GM18870 (cell line): ENCODE results near the gene OXER1.

ENCODE experiments used
- ATAC-seq: cut with Tn5 transposase; IDR thresholded peaks from one replicate; pipeline ENCODE4 v1.9.1; 2021; ENCODE audit warnings: moderate library complexity; ENCODE audit not compliant: unreplicated experiment

The OXER1 gene

DNA sequence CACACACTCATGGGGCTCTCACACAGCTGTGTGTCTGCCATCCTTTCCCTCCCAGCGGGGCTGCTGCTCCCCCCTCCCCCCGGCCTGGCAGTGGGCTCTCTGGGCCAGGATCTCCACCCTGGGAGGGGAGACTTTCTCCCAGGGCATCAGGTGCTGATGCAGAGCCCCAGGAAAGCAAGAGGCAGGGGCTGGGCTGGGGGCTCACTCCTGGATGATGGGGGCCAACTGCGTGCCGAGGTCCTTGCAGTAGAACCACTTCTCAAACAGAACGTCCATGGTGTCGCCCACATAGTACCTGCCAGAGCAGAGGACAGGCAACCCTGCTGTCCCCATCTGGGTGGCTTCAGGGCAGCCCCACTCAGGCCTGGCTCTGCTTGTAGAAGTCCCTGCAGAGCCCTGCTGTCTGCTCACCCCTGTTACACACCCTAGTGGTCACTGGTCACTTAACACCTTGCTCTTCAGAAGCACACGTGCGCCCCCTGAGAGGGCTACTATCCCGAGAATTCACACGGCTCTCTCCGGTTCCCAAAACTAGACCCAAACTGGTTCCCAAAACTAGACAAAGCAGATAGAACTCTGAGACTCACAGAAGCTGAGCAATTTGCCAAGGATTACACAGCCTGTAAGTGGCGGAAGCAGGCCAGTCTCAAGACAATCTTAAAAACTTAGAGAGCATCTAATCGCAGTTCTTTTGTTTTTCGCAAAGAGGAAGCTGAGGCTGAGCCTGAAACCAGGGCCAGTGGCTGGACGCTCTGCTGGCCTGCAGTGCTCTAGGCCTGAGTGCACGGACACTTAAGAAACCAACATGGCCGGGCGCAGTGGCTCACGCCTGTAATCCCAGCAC is 6.6 kb upstream of the OXER1 start:
- no peak for ATAC-seq

DNA sequence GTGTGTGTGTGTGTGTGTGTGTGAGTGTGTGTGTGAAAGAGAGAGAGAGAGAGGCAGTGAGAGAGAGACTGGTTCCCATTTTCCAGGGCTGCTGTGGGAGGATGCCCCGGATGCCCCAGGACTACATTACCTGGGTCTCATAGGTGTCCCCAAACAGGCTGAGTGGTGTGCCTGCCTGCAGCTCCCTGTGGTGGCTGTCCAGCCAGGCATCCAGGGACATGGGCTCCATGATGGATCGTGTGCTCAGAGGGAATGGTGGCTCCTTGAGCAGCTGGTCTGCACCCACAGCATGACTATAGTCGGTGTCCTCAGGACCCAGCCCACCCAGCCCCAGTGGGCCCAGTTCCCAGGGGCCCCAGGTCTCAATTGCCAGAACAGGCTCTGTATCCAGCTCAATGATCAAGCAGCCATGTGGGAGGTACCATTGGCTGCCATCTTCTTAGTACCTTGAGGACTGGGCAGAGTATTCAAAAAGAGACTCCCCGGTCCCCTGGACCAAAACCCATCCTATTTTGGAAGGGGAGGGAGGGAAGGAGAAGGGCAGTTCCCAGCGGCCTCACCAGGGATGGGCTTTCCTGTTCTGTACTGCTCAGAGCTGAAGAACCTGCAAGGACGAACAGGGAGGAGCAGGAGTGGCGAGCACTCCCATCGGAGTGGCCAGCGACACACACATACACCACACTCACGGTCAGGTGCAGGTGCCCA is 5.8 kb upstream of the OXER1 start:
- no peak for ATAC-seq

DNA sequence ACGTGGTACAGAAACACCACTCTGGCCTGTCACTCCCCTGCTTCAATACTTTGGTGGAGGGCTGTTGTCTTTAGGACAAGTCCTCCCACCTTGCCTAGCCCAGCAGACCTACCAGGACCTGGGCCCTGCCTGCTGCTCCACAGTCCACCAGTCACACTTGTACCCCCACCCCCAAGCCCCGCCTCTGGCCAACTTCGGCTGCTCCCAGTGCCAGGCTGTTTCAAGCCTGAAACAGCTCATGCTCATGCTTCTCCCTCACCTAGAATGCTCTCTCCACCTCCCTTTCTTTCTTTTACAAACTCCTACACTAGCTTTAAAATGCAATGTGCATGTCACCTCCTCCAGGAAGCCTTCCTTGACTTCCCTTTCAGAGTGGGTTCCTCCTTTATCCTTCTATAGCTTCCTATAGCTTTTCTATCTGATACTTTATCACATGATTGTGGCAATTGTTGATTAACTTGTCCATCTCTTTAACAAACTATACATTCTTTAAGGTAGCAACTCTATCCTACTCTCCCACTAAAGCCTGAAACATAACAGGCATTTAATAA is 4.8 kb upstream of the OXER1 start:
- no peak for ATAC-seq

DNA sequence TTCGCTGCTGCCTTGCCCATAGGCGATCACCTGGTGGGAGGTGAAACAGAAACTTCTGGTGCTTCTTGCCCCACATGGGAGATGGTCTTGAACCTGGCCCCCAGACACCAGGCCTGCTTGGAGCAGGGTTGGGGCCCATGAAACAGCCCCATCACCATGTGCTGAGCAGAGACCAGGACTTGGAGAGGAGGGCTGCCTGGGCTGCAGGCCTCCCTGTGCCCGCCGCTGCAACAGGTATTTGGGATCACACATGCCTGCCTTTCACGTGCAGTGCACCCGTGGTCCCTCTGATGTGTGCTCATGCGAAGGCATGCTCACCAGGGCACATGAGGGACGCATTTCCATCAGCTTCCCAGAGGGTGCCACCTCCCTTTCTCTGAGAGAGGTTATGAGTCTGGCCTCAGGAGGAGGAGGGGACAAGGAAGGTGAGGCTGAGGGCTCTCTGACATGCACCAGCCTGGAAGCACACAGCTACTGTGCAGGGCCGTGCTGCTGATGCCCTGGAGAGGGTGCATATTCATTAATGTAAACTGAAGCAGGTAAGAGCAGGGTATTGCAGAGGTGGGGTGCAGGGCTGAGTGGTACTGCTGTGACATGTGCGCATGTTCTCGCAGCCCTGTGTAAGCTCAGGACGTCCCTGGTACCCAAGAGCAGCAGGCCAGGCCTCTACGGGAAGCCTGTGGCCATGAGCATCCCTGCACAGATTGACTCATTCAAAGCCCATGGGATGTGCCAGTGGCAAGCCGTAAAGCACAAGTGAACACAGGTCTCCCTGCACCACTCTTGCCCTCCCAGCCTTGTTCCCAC is 4.2 kb upstream of the OXER1 start:
- no peak for ATAC-seq

DNA sequence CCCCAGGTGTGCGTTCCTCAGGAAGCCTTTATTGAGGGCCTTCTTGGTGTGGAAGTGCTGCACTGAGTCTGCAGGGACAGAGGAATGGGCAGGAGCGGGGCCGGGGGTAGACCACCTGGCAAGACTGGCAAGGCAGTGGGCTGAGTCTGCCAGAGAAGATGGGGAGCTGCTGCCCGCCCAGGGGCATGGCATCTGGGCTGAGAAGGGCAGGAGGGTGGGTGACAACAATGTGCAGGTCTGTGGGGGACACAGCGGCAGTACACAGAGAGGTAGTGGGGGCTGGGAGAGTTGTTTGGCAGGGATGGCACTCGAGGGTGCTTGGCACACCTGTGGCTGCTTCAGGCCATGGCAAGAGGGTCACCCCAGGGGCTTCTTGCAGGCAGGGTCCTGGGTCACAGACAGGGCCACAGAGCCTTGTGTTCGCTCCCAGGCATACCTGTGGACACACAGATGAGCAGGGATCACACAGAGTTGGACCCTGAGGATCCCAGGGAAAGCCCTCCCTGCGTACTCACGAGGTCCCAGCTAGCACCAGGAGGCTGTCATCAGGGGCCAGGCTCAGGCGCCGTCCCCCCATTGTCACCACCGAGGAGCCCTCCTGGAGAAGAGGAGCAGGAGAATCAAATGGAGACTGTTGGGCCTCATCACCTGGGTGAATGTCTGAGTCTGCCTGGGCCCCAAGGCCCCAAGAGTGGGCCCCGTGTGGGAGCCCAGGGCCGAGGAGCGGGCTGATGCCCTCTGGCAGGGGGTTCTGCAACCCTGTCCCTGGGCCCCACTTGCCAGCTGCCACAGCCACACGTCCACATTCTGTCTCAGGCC is 3.4 kb upstream of the OXER1 start:
- no peak for ATAC-seq

DNA sequence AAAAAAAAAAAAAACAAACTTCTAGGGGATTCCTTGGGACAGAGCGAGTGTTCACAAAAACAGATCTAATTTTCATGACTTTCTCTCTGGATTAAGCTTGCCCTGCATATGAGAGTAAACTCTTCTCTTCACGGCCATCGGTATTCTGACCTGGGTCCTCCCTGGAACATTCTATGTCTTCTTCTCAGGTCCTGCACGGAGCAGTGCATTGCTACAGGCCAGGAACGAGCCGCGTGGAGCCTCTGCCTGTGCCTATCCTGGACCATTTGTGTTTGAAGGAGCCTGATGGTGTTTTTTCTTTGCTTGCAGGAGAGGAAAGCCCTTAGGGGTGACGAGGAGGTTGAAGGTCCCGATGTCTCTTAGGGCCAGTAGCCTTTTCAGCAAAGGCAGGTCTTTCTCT is 1.8 kb upstream of the OXER1 start:
- ATAC-seq = no peak

DNA sequence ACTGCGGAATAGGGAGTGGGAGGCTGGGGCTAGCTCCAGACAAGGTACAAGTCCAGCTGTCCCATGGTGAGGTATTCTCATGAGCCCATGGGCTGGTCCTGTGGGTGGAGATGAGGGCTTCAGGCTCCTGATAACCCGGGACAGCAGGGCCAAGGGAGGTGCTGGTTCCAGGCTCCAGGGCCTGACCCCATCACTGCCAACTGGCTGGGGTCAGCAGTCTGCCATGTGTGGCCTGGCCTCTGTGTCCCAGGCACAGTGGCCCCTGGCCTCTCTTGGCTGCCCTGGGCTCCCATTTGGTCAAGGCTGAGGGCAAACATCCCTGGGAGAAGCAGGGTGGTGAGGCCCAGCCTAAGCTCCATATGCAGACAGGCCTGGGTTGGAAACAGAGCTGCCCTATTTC is 966 bp upstream of the OXER1 start:
- no peak for ATAC-seq

DNA sequence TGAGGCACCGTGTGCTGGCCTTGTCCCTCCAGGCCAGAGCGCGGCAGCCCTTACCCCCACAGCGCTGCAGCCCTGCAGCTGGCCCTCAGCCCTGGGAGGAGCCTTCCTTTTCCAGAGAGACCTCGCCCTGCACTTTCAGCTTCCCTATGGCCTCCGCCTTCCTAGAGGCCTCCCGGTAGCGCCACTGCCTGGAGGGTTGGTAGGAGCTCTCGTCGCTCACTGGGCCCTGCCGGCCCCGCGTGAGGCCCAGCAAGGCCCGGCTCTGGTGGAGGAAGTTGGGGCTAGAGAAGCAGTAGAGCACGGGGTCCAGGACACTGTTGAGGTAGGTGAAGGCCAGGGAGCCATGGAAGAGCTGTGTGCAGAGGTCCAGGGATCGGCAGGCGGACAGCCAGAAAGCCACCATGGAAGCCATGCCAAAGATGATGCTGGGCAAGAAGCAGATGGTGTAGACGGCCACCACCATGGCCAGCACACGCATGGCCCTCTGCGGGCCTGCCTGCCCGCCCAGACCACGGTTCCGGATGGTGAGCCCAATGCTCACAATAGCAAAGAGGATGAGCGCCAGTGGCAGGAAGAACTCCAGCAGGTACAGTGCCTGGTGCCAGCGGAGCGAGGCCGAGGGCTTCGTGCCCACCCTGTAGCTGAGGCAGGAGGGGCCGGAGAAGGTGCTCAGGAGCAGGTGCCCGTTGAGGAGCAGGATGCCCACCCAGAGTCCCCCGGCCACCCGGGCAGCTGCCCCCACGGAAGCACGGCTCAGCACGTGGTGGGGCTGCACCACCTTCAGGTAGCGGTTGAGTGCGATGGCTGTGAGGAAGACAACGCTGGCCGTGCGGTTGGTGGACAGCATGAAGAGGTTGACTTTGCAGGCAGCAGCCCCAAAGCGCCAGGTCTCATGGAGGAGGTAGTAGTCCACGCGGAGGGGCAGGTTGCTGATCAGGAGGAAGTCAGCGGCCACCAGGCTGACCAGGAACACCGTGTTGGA is 821 bp downstream of the OXER1 start:
- ATAC-seq = no peak

DNA sequence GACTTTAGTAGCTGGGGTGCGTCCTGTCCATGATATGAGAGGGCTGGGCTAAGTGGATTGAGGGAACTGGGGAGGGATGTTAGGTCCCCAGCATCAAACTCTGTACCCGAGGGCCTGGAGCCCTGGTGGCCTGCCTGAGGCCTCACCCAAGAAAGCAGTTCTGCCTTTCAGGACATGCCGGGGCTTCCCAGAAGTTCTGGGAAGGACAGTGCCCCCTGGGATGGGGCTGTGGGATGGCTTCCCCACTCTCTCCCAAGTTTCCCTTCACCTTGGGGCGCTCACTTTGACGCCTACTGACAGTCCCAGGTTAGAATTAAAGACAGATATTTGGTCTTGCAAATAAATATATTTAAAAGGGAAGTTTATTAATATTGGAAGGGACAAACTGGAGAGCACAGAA is 1.8 kb downstream of the OXER1 start:
- ATAC-seq = no peak

DNA sequence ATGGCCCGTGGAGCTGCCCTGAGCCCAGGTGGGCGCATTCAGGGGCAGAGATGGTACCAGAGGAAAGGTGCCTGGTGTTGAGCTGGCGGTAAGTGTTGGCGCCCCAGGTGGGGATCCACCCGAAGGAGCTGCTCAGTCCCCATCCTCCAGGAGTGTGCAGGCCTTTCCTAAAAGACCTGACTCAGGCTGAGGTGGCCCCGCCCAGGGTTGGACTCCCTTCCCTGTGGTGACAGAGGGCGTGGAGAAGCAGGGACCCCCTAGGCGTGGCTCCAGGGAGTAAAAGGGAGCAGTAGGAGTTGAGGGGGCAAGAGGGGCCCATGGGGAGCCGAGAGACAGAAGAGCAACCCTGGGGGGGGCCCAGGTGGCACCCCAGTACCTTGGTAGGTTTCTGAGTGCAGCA is 2.4 kb downstream of the OXER1 start:
- no peak for ATAC-seq

DNA sequence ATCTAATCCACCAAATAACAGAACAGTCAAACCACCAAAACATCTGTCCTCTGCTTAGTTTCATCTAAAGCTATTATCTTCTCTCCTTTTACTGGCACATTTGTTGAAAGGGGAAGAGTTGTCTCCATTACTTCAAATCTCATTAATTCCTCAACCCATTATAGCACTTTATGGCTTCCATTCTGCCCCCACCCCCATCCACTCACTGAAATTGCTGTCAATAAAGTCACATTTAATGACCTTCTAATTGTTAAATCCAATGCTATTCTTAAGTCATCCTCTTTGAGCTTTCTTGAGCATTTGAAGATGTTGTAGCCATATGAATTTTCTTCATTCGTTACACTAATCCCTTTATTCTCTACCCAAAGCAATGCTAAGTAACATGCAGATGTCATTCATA is 5.2 kb downstream of the OXER1 start:
- no peak for ATAC-seq

DNA sequence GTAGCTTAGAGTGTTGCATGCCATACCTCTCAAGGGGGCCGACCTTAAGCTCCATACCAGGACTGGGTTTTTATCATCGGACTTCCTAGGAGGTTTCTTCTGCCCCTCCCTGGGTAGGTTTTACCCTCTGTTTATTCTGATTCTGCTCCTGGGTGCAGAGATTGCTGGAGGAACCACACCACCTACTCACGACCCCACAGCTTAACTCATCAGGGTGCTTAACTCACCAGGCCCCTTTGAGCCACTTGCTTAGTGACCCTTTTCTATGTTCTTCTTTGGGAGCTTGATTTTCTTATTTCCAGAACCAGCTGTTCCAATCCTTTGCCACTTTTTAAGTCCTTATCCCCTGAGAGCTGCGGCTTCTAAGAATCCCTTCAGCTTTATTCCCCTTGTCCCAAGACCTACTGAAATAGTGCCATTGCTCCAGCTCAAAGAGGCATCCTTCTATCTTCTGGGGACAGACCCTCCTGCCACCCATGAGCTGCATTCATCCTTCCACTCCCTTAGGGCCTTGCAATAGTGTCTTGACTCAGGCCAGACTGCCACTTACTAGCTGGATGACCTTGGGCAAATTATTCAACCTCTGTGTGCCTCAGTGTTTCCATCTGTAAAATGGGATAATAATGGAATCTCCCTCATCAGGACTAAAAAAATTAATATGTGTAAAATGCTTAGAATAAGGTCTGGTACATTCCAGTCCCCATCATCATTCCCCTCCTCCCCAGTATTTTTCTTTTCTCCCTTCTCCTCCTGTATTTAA is 5.8 kb downstream of the OXER1 start:
- no peak for ATAC-seq

DNA sequence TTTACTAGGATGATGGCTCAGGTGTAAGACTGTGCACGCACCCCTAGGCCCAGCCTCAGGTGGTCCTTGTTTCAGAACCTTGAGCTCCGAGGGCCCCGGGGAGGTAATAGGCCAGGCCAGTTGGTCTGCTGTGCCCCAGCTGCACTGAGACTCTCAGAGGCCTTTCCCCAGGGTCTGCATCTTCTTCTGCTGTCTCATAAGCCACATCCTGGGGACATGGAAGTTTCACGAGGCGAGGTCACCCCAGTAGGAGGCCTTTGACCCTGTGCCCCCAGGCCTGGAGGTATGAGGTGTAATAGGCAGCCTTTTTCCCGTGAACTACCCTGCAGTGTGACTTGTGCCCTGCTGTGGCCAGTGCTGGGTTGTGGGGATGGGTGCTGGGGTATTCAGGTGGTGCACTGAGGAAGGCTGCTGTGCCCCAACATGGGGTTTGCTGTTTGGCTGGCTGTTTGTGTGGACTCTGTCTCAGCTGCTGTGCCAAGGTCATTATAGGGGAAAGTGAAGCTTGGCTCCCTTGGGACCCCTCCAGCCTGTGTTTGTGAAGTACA is 6.9 kb downstream of the OXER1 start:
- ATAC-seq = no peak

DNA sequence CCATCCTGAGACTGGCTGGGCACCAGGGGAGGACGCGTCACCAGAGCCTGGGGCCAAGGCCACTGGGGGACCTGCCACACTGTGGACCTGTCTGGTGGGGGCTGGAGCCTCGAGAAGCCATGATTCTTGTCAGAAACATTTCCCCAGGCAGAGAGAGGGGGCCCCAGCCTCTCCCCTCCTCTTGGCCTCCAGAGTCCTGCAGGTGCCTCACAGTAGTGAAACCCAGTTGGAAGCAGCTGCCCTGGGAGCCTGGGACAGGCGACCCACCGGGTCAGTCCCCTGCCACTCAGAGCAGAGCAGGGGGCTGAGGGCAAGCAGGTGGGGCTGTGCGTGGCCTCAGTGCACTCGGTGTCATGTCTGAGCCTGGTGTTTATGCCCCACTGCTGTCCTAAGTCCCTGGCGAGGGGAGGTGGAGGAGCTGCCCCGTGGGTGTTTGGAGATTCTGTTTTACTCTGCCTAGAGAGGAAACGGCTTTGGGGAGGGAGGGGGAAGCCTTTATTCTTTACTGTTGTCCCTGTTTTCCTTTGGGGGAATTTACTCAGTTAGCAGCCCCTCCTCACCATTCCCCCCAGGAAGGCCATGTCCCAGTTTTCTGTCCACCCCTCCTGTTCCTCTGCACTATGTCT is 7.7 kb downstream of the OXER1 start:
- ATAC-seq = no peak

DNA sequence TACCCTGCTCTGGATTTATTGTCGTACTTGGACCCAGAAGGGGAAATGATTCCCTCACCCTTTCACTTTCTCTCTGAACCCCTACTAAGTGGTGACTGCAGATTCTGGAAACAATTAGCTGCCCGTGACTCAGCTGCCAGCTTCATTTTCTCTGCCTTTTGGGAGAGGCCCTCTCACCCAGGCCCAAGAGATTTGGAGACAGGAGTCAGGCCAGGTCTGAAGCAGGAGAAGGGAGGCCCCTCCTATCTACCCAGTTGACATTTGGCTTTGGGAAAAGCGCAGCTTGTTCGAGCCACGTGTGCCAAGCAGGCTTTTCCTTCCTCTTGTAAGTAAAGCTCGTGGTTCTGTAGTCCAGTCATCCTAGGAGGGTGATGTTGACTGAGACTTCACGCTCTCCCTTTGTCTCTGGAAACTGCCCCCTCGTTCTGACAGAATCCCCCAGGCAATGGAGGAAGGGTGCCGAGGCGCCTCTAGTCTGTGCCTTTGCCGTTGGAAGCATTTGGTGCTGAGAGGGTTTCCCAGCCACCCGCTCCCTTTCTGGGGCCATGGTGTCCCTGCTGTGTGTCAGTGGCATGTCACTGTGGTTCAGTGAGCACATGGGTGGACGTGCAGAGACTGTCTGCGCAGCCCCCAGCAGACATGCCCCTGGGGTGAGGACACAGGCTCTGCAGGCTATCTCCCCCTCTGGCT is 8.6 kb downstream of the OXER1 start:
- no peak for ATAC-seq

DNA sequence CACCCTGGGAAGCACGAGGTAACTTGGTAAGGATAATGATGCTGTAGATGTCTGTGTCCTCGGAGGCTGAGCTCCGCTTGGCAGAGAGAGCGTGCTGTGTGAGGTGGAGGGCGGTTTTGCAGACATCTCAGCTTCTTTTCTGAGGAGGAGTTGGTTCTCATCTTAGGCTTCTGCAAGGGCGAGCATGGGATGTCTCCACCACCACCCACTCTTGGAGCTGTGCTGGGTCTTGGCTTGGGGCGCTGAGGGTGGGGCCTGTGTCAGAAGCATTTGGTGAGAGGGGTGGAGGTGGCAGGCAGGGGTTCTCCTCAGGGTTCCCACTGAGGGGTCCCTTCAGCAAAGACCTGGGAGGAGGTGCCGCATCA is 9.2 kb downstream of the OXER1 start:
- no peak for ATAC-seq

DNA sequence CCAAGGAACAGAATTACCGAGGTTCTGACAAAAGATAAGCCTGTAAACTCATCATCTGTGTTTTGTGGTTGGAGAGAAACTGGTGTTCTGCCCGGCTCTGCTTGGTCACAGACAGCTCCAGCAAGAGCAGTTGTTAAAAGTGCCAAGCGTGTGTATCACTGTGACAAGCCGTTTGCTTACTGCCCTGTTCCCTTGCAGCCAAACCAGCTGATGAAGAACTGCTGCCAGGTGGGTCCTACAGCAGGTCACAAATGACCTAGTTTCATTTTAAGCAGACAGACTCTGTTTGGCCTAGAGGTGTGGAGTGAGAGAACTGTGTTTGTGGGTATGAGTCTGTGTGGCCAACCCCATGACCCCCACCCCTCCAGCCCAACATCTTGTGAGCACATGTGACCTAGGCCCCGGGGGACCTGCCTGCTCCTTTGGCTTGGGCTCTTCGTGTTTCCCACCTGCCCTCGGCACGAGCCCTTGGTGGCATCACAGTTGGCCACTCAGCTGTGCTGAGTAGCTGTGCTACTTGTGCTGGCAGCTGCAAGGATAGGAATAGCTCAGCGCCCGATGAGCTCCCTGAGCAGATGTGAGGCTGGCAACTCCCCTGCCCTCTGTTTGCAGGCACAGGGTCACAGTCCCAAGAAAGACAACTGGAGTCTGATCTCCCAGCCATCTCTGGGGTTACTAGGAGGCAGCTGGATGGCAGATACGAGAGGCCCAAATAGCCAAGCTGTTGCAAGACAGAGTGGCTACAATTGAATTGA is 9.7 kb downstream of the OXER1 start:
- ATAC-seq = peak; percentile 37
